Spinal cord (tissue), 10 donors: Measurements from ENCODE around the gene RPF1. TPM values are rescaled to one million over a fixed set of nuclear protein-coding genes. Genes with fewer than 3 reads are reported as not detected.
"Not testable (repeated sequence)": the region's sequence is repeated elsewhere in the genome, so short reads cannot be mapped to it uniquely, and the experiment has no call there.

ENCODE experiments used
- DNase-seq, 6 donors: peaks; one replicate each; pipeline versions ENCODE4 v3.0.0 to v3.0.0-alpha.2; 2013 to 2015; ENCODE audit warnings: low spot score in 6 of 6, low read depth in 4 of 6
- H3K27ac ChIP-seq: one replicate; pipeline ENCODE4 v1.5.1; 2013; ENCODE audit warnings: low read depth, low read length, control low read depth
- H3K27me3 ChIP-seq: one replicate; pipeline ENCODE4 v1.6.1; 2013; ENCODE audit warnings: low read length; ENCODE audit not compliant: control insufficient read depth, insufficient read depth
- H3K36me3 ChIP-seq: one replicate; pipeline ENCODE4 v1.6.1; 2013; ENCODE audit warnings: low read length; ENCODE audit not compliant: control insufficient read depth, insufficient read depth
- H3K4me1 ChIP-seq: one replicate; pipeline ENCODE4 v1.6.1; 2013; ENCODE audit warnings: low read length; ENCODE audit not compliant: control insufficient read depth, insufficient read depth
- H3K4me3 ChIP-seq: one replicate; pipeline ENCODE4 v1.5.1; 2013; ENCODE audit warnings: low read depth, low read length, control low read depth
- H3K9me3 ChIP-seq: one replicate; pipeline ENCODE4 v1.6.1; 2013; ENCODE audit warnings: low read length; ENCODE audit not compliant: control insufficient read depth, insufficient read depth
- whole genome bisulfite sequencing: methylation state at CpG from one replicate; pipeline ENCODE4 v1.1.5; 2013; ENCODE audit warnings: missing lambda C conversion rate; ENCODE audit not compliant: insufficient coverage; 5-methylcytosine and 5-hydroxymethylcytosine counted together
- polyA plus RNA-seq, 2 donors: library from polyadenylated mRNA; unstranded; fragments of 120-200 nt; gene quantifications; one replicate each; pipeline ENCODE4 v1.2.1, GENCODE V29; 2013; ENCODE audit not compliant: insufficient read length in 2 of 2
- total RNA-seq, 2 donors: library from RNA; depleted of rRNA in 1 of 2; stranded (reverse); fragments of 120-200 nt in 1 of 2; fragments of >200 nt in 1 of 2; gene quantifications; one replicate each; pipeline versions ENCODE4 v1.2.3 to v1.2.4, GENCODE V29; 2013 to 2014
- donor health status: healthy.

The RPF1 gene
- total and polyA plus RNA-seq, 4 donors, result 25.1 to 37.1 (median 30.3) TPM

DNA sequence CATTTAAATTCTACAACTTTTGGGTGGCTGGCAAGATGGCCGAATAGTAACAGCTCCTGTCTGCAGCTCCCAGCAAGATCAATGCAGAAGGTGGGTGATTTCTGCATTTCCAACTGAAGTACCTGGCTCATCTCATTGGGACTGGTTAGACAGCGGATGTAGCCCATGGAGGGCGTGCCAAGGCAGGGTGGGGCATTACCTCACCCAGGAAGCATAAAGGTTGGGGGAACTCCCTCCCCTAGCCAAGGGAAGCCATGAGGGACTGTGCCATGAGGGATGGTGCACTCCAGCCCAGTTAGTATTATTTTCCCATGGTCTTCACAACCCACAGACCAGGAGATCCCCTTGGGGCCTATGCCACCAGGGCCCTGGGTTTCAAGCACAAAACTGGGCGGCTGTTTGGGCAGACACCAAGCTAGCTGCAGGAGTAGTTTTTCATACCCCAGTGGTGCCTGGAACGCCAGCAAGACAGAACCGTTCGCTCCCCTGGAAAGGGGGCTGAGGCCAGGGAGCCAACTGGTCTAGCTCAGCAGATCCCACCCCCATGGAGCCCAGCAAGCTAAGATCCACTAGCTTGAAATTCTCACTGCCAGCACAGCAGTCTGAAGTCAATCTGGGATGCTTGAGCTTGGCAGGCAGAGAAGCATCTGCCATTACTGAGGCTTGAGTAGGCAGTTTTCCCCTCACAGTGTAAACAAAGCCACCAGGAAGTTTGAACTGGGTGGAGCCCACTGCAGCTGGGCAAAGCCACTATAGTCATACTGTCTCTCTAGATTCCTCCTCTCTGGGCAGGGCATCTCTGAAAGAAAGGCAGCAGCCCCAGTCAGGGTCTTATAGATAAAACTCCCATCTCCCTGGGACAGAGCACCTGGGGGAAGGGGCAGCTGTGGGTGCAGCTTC lies 36.1 kb upstream of the RPF1 start:
- H3K27me3 ChIP-seq, DNase-seq, H3K36me3 ChIP-seq, H3K27ac ChIP-seq, H3K9me3 ChIP-seq, H3K4me1 ChIP-seq, H3K4me3 ChIP-seq: not testable (repeated sequence)
- WGBS, result 80% methylated on average over 5 of the region's 7 CpGs

DNA sequence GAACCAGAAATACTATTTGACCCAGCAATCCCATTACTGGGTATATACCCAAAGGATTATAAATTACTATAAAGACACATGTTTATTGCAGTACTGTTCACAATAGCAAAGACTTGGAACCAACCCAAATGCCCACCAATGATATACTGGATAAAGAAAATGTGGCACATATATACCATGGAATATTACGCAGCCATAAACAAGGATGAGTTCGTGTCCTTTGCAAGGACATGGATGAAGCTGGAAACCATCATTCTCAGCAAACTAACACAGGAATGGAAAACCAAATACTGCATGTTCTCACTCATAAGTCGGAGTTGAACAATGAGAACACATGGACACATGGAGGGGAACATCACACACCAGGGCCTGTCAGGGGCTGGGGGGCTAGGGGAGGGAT lies 30.4 kb upstream of the RPF1 start:
- not testable (repeated sequence) for H3K27ac ChIP-seq, H3K27me3 ChIP-seq, H3K4me1 ChIP-seq, DNase-seq, H3K36me3 ChIP-seq, H3K9me3 ChIP-seq, H3K4me3 ChIP-seq
- 100% methylated on average over 1 of the region's 3 CpGs for WGBS

DNA sequence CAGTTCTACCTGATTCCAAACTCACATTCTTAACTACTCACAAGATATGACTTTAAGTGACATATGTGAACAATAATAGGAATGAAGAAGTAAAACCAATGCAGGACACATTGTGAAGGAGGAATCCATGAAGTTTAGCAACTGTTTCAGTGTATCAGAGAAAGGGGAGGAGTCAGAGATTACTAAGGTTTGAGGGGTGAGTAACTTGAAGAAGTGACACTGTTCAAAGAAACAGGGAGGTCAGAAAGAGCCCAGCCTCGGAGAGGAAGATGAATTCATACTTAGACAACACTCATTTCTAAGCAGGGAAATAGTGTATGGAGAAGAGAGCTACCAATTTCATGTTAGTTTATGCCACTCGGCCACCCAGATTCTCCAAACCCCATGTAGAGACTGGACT lies 28.2 kb upstream of the RPF1 start:
- H3K4me1 ChIP-seq, result no peaks in the 10 kb centered on the region
- no peaks in the 10 kb centered on the region for H3K27me3 ChIP-seq
- H3K9me3 ChIP-seq, result no peaks in the 10 kb centered on the region
- no CpG with 5 or more reads among the region's 2 CpGs for WGBS
- H3K4me3 ChIP-seq, result no peak overlapping the region
- no peak for DNase-seq
- H3K36me3 ChIP-seq, result no peaks in the 10 kb centered on the region
- no peak overlapping the region for H3K27ac ChIP-seq

DNA sequence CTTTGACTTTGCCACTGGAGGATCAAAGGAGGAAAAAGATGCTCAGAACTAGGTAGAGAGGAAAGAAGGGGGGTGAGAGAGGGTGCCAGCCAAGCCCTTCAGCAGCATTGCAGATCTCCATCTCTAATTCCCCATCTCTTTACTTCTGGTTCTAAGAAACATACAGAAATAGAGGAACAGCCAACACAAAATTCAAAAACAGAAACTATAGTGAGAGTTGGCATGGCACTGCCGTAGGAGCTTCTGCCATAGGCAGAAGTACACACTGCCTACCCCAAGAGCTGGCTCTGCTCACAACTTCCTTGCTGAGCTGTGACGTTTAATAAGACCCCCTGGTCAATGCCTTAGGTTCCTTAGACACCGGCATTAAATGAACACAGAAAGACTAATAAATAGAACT lies 26.6 kb upstream of the RPF1 start:
- WGBS, result no CpG with 5 or more reads among the region's 3 CpGs
- DNase-seq, result no peak
- H3K4me3 ChIP-seq, result no peak overlapping the region

DNA sequence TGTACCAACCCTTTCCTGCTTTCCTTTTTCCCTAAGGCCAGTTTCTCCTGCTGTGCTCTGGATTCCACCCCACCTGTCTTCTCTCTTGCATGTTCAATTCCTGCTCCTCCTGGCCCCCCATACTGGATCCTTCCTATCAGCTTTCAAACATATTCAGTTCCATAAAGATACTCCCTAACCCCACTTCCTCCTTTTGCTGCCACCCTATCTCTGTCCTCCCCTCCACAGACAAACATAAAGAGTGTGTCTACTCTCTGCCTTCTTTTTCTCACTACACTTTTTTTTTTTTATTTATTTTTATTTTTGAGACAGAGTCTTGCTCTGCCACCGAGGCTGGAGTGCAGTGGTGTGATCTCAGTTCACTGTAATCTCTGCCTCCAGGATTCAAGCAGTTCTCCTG lies 16.9 kb upstream of the RPF1 start:
- Histone ChIP-seq H3K27ac (no peak overlapping the region), H3K27me3 (peaks cover 3% of the 10 kb centered on the region), H3K4me3 (no peak overlapping the region), H3K9me3 (no peaks in the 10 kb centered on the region), H3K4me1 (no peaks in the 10 kb centered on the region), H3K36me3 (no peaks in the 10 kb centered on the region)
- no CpG with 5 or more reads among the region's 1 CpG for WGBS
- no peak for DNase-seq

More for the DNA sequence above, 26.6 kb upstream of the RPF1 start:
- no peaks in the 10 kb centered on the region for H3K27me3 ChIP-seq
- H3K4me1 ChIP-seq, result no peaks in the 10 kb centered on the region
- H3K36me3 ChIP-seq, result no peaks in the 10 kb centered on the region
- H3K27ac ChIP-seq, result no peak overlapping the region
- H3K9me3 ChIP-seq, result no peaks in the 10 kb centered on the region

DNA sequence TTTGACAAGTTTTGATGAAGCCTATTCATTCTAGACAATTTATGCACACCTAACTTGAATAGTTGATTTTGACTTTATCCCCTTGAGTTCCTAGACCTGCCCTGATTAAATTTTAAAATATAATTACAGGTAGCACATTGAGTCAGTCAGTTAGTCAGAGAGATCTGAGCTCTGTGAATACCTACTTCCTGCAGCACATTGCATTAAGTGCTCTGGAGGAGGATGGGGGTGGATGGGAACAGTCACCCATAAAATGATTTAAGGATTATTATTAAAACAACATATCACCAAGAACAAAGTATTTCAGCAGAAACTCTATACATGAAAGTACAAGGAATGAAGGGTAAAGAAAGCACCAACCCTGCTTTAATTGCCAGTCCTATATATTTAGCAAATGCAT lies 11.8 kb upstream of the RPF1 start:
- H3K27ac ChIP-seq, result no peak overlapping the region
- H3K27me3 ChIP-seq, result peaks cover 8% of the 10 kb centered on the region
- H3K4me3 ChIP-seq, result no peak overlapping the region
- H3K9me3 ChIP-seq, result no peaks in the 10 kb centered on the region
- no peak for DNase-seq
- H3K36me3 ChIP-seq, result no peaks in the 10 kb centered on the region
- no peaks in the 10 kb centered on the region for H3K4me1 ChIP-seq

DNA sequence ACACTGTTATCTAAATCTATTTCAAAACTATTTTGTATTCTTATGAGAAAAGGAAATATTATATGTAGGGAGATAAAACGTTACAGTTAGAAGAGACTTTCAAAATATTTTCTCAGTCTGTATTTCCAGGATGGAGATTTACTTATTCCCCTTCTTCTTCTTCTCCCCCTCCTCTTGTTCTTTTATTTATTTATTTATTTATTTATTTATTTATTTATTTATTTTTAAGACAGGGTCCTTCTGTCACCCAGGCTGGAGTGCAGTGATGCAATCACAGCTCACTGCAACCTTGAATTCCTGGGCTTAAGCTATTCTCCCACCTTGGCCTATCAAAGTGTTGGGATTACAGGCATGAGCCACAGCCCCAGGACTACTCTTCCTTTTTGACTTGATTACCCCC lies 2.8 kb upstream of the RPF1 start:
- peaks cover 4% of the 10 kb centered on the region for H3K4me1 ChIP-seq
- peaks cover 24% of the 10 kb centered on the region for H3K27me3 ChIP-seq
- no CpG with 5 or more reads among the region's 1 CpG for WGBS
- H3K4me3 ChIP-seq, result no peak overlapping the region
- DNase-seq, result no peak
- H3K27ac ChIP-seq, result no peak overlapping the region
- peaks cover 2% of the 10 kb centered on the region for H3K9me3 ChIP-seq
- H3K36me3 ChIP-seq, result no peaks in the 10 kb centered on the region

DNA sequence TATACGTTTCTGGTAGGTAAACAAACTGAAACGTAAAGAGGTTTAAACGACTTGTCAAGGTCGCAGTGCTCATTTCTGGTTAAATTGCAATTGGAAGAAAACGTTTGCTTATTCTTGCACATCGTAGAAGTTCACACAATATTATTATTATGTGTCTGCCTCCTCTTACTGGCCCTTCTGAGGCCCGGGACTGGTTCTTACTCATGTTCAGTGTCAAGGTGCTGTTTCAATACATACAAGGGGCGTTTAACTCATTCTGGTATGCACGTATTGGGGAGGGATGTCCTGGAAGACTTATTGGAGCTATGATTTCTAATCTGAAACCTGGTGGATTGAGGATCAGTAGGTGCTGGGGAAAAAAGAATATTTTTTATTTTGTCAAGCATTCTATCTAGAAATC lies 932 bp downstream of the RPF1 start:
- no CpG with 5 or more reads among the region's 9 CpGs for WGBS
- Histone ChIP-seq H3K4me3 (peak overlapping the region; percentile 89), H3K36me3 (peaks cover 8% of the 10 kb centered on the region), H3K27ac (no peak overlapping the region), H3K9me3 (peaks cover 2% of the 10 kb centered on the region), H3K27me3 (peaks cover 16% of the 10 kb centered on the region), H3K4me1 (peaks cover 4% of the 10 kb centered on the region)
- DNase-seq, result no peak

DNA sequence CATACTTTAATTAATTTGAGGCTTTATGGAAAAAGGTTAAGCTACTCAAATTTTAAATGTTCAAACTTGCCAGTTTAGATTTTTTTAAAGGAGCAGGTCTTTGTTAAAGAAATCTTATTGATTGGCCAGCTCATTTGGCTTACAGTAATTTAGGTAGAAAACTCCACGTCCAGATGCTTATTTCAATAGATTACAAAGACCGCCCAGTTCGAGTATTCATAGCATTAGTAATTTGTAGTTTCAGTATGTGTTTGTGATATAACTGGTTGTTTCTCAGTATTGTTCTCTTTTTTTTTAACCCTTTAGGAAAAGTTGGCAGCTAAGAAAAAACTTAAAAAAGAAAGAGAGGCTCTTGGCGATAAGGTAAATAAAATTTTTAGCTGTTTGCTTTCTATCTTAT lies 1.6 kb downstream of the RPF1 start:
- Histone ChIP-seq H3K9me3 (peaks cover 2% of the 10 kb centered on the region), H3K4me1 (peaks cover 4% of the 10 kb centered on the region), H3K27ac (no peak overlapping the region), H3K27me3 (peaks cover 14% of the 10 kb centered on the region), H3K4me3 (no peak overlapping the region), H3K36me3 (peaks cover 8% of the 10 kb centered on the region)
- no CpG with 5 or more reads among the region's 4 CpGs for WGBS
- no peak for DNase-seq

DNA sequence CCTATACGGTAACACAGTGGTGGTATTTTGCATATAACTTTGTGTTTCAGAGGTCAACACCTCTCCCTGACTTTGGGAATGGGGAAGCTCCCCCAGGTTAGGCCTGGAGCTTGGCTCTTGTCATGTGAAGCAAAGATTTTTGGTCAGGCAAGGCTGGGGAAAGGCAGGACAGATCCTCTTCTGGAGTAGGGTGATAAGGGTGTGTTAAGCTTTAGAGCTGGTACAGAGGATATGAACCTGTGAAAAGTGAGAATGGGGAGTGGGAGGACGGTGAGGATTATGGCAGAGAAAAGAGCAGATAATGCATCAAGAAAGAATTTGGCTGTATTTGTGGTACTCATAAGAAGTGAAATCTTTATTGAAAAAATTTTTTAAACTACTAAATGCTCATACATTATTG lies 2.3 kb downstream of the RPF1 start:
- no peak overlapping the region for H3K4me3 ChIP-seq
- peaks cover 4% of the 10 kb centered on the region for H3K4me1 ChIP-seq
- peaks cover 8% of the 10 kb centered on the region for H3K36me3 ChIP-seq
- WGBS, result 83% methylated on average over 1 of the region's 2 CpGs
- DNase-seq, result no peak
- H3K9me3 ChIP-seq, result peaks cover 2% of the 10 kb centered on the region
- H3K27ac ChIP-seq, result no peak overlapping the region
- H3K27me3 ChIP-seq, result peaks cover 14% of the 10 kb centered on the region
